HepG2 (cell line): ENCODE results near the gene TPGS1. TPM values are rescaled to one million over a fixed set of nuclear protein-coding genes. Genes with fewer than 3 reads are reported as not detected.

ENCODE experiments used
- ASH2L ChIP-seq: fragments of 300-600, 200-600 bp; sonication (generic); IDR thresholded peaks from 2 replicates; pipeline ENCODE4 v1.7.0; 2017; ENCODE audit warnings: low read depth, mild to moderate bottlenecking, moderate library complexity, mixed read lengths, low read length; ENCODE audit not compliant: insufficient read length
- HMGXB4 ChIP-seq, 2 experiments: sonication (generic) in 1 of 2; formaldehyde crosslinking in 1 of 2; IDR thresholded peaks; 2 replicates each; pipeline versions ENCODE4 v1.4.0 to v1.6.1; 2018 to 2020; ENCODE audit warnings: missing genetic modification reagents in 2 of 2, borderline replicate concordance in 1 of 2, low read depth in 1 of 2, mild to moderate bottlenecking in 1 of 2, missing biosample characterization in 1 of 2
- HNRNPL ChIP-seq: fragments of 200-400 bp; formaldehyde crosslinking; IDR thresholded peaks from 2 replicates; pipeline ENCODE4 v1.6.1; 2017; ENCODE audit warnings: mild to moderate bottlenecking, low read depth, low read length
- KDM2A ChIP-seq: sonication (generic); formaldehyde crosslinking; IDR thresholded peaks from 2 replicates; pipeline ENCODE4 v1.4.0; 2020; ENCODE audit warnings: low read depth, missing genetic modification reagents, borderline replicate concordance
- LCORL ChIP-seq, 2 experiments: fragments of 450-650 bp in 1 of 2; sonication (generic) in 1 of 2; formaldehyde crosslinking in 1 of 2; IDR thresholded peaks; 2 replicates each; pipeline versions ENCODE4 v1.5.0 to v1.6.1; 2017 to 2020; ENCODE audit warnings: antibody characterized with exemption in 1 of 2, missing genetic modification reagents in 1 of 2
- MIXL1 ChIP-seq: IDR thresholded peaks from 2 replicates; pipeline ENCODE4 v1.6.1; 2016
- NFAT5 ChIP-seq: sonication (generic); formaldehyde crosslinking; IDR thresholded peaks from 2 replicates; pipeline ENCODE4 v1.4.0; 2020; ENCODE audit warnings: missing genetic modification reagents
- NR0B2 ChIP-seq: sonication (generic); formaldehyde crosslinking; IDR thresholded peaks from 2 replicates; pipeline ENCODE4 v1.4.0; 2020; ENCODE audit warnings: mild to moderate bottlenecking, missing genetic modification reagents
- PAXIP1 ChIP-seq: sonication (generic); formaldehyde crosslinking; conservative IDR thresholded peaks from 2 replicates; pipeline ENCODE4 v1.4.0; 2020; ENCODE audit warnings: mild to moderate bottlenecking, missing genetic modification reagents, moderate library complexity
- SALL2 ChIP-seq: sonication (generic); formaldehyde crosslinking; IDR thresholded peaks from 2 replicates; pipeline ENCODE4 v1.8.1; 2023; ENCODE audit warnings: mild to moderate bottlenecking, missing genetic modification reagents, inconsistent platforms
- ZBTB44 ChIP-seq: sonication (generic); formaldehyde crosslinking; IDR thresholded peaks from 2 replicates; pipeline ENCODE4 v1.4.0; 2020; ENCODE audit warnings: missing genetic modification reagents
- ZNF713 ChIP-seq: sonication (generic); formaldehyde crosslinking; IDR thresholded peaks from 2 replicates; pipeline ENCODE4 v1.4.0; 2020; ENCODE audit warnings: mild to moderate bottlenecking, missing genetic modification reagents
- ZNF768 ChIP-seq: sonication (generic); formaldehyde crosslinking; IDR thresholded peaks from 2 replicates; pipeline ENCODE4 v1.4.0; 2020; ENCODE audit warnings: missing genetic modification reagents
- ZSCAN29 ChIP-seq: sonication (generic); formaldehyde crosslinking; conservative IDR thresholded peaks from 2 replicates; pipeline ENCODE4 v1.4.0; 2020; ENCODE audit warnings: mild to moderate bottlenecking, missing genetic modification reagents
- polyA plus RNA-seq, 8 experiments: library from polyadenylated mRNA; depleted of rRNA in 3 of 8; stranded (reverse) in 7 of 8; unstranded in 1 of 8; fragments of >200 nt; fragmentation: Illumina TruSeq in 4 of 8; extraction: Trizol in 4 of 8; gene quantifications; 2 replicates each; pipeline versions ENCODE4 v1.2.1 to v1.2.3, GENCODE V29; 2011 to 2016; ENCODE audit warnings: low read depth in 4 of 8, missing spikeins in 1 of 8, mixed read lengths in 1 of 8; ENCODE audit not compliant: insufficient read depth in 1 of 8
- total RNA-seq, 5 experiments: library from RNA; depleted of rRNA; stranded (reverse); fragments of >200 nt; fragmentation: Illumina TruSeq; extraction: Trizol; gene quantifications; 2 replicates each; pipeline ENCODE4 v1.2.3, GENCODE V29; 2016; ENCODE audit warnings: low read depth in 1 of 5

The TPGS1 gene
- total and polyA plus RNA-seq, 2 of the 13 experiments (the other 11 are each of a cell fraction or from before 2014, with no cell fraction given): 1.1 to 6.2 TPM

- TF ChIP-seq ZBTB44 (CRISPR knock-in tag) (no peak), HMGXB4 (CRISPR knock-in tag; IDR thresholded peaks at IDR 0.05; ENCODE audit: borderline replicate concordance in 1 of 2, low read depth in 1 of 2) (peak; percentile 27 to 56; a peak in 1 of 4 replicates), SALL2 (peak; percentile 28; the same call in 1 of the 2 replicates), NFAT5 (CRISPR knock-in tag) (no peak), MIXL1 (CRISPR knock-in tag) (0 out of 2 replicates have a peak, but pooled peaks have one; percentile 31), ZSCAN29 (0 out of 2 replicates have a peak, but pooled peaks have one; percentile 57), PAXIP1 (CRISPR knock-in tag) (peak; percentile 82), ZNF768 (CRISPR knock-in tag) (peak; percentile 37), HNRNPL (no peak), NR0B2 (CRISPR knock-in tag) (no peak; the same call in 1 of the 2 replicates), KDM2A (CRISPR knock-in tag) (peak; percentile 96), LCORL (IDR thresholded peaks at IDR 0.05) (no peak), LCORL (CRISPR knock-in tag; IDR thresholded peaks at IDR 0.05) (peak; percentile 46), ZNF713 (no peak), ASH2L (peak; percentile 40)
Observed at GRCh38 chr19:461721-462551, 45.4 kb upstream of the TPGS1 start (continued).
